RKO (cell line): ENCODE results near the gene CERCAM.
"Not testable (repeated sequence)": the region's sequence is repeated elsewhere in the genome, so short reads cannot be mapped to it uniquely, and the experiment has no call there.

Experiments used
- DNase-seq: peaks from one replicate; pipeline ENCODE4 v3.0.0-alpha.2; 2016; ENCODE audit warnings: low spot score

The CERCAM gene

GRCh38 chr9:128419061-128419925, 1.4 kb upstream of the CERCAM start:
- no peak for DNase-seq

- peak; percentile 84 for DNase-seq
Observed at GRCh38 chr9:128420060-128420650, 502 bp upstream of the CERCAM start.

- DNase-seq, result peak; percentile 72
Observed at GRCh38 chr9:128421482-128421996, 882 bp downstream of the CERCAM start.

- DNase-seq, result not testable (repeated sequence)
Observed at GRCh38 chr9:128422022-128422782, 1.5 kb downstream of the CERCAM start.

GRCh38 chr9:128422783-128423150, 2.1 kb downstream of the CERCAM start:
- DNase-seq, result no peak

GRCh38 chr9:128423356-128423755, 2.7 kb downstream of the CERCAM start:
- DNase-seq, result not testable (repeated sequence)

- DNase-seq, result no peak
Observed at GRCh38 chr9:128424268-128424780, 3.7 kb downstream of the CERCAM start.

GRCh38 chr9:128428644-128429512, 8.2 kb downstream of the CERCAM start:
- DNase-seq, result peak; percentile 40

- no peak for DNase-seq
Observed at GRCh38 chr9:128429513-128430086, 8.9 kb downstream of the CERCAM start.

- DNase-seq, result no peak
Observed at GRCh38 chr9:128431207-128431606, 10.6 kb downstream of the CERCAM start.

- no peak for DNase-seq
Observed at GRCh38 chr9:128434340-128434739, 13.7 kb downstream of the CERCAM start.

GRCh38 chr9:128435611-128436010, 15.0 kb downstream of the CERCAM start:
- no peak for DNase-seq

- DNase-seq, result peak; percentile 90
Observed at GRCh38 chr9:128438343-128439109, 17.9 kb downstream of the CERCAM start.

GRCh38 chr9:128439273-128439672, 18.6 kb downstream of the CERCAM start:
- no peak for DNase-seq

- no peak for DNase-seq
Observed at GRCh38 chr9:128442150-128442549, 21.5 kb downstream of the CERCAM start.

GRCh38 chr9:128446505-128446904, 25.8 kb downstream of the CERCAM start:
- DNase-seq, result not testable (repeated sequence)

GRCh38 chr9:128448746-128449145, 28.1 kb downstream of the CERCAM start:
- no peak for DNase-seq

- no peak for DNase-seq
Observed at GRCh38 chr9:128454991-128455390, 34.3 kb downstream of the CERCAM start.

GRCh38 chr9:128455849-128456612, 35.4 kb downstream of the CERCAM start, which contains the start of gene ODF2:
ODF2 (plus strand) TSS chr9:128456006; CDS start chr9:128456092, 86 bp downstream.
- DNase-seq, result peak; percentile 100
